Spleen (tissue), 7 donors: ENCODE data around the gene PPP1R9A.

Experiments used
- POLR2A ChIP-seq, 3 donors: fragments of 450-650 bp; IDR thresholded peaks; one replicate each; pipeline ENCODE4 v1.5.1; 2017; ENCODE audit warnings: antibody characterized with exemption in 3 of 3, mild to moderate bottlenecking in 1 of 3
- TF ChIP-seq, protein P1 (sequence below), 11 experiments: fragments of 200-600 bp in 7 of 11; fragments of 450-650 bp in 4 of 11; sonication (generic) in 4 of 11; IDR thresholded peaks in 8 of 11; conservative IDR thresholded peaks in 3 of 11; 1 replicate in 7 of 11; 2 replicates in 4 of 11; pipeline versions ENCODE4 v1.4.0 to v1.8.0; 2016 to 2021; ENCODE audit warnings: antibody characterized with exemption in 11 of 11, inconsistent platforms in 4 of 11, mild to moderate bottlenecking in 1 of 11
- donor health status: DM: no; HTN: no; CAD: no; lungs with moderate emphysema.
- donor health status: DM: no; HTN: no; CAD: no.
- donor health status: DM: no; HTN: no; CAD: no.

GRCh38 chr7:94962661-94963060 lies 55.3 kb downstream of the PPP1R9A start:
- TF ChIP-seq POLR2A (IDR thresholded peaks at IDR 0.05), result no peak
- TF ChIP-seq, protein P1, sequence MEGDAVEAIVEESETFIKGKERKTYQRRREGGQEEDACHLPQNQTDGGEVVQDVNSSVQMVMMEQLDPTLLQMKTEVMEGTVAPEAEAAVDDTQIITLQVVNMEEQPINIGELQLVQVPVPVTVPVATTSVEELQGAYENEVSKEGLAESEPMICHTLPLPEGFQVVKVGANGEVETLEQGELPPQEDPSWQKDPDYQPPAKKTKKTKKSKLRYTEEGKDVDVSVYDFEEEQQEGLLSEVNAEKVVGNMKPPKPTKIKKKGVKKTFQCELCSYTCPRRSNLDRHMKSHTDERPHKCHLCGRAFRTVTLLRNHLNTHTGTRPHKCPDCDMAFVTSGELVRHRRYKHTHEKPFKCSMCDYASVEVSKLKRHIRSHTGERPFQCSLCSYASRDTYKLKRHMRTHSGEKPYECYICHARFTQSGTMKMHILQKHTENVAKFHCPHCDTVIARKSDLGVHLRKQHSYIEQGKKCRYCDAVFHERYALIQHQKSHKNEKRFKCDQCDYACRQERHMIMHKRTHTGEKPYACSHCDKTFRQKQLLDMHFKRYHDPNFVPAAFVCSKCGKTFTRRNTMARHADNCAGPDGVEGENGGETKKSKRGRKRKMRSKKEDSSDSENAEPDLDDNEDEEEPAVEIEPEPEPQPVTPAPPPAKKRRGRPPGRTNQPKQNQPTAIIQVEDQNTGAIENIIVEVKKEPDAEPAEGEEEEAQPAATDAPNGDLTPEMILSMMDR (IDR thresholded peaks at IDR 0.05 in 8 of 11, conservative IDR thresholded peaks at IDR 0.05 in 3 of 11), result no peak
